A549 (cell line): ENCODE data around the gene XIST. TPM values are rescaled to one million over a fixed set of nuclear protein-coding genes. Genes with fewer than 3 reads are reported as not detected.
A peak's percentile ranks its signal among the peaks of the same experiment; 100 is the strongest.

Experiments
- ATAC-seq, 2 experiments: fragments of 200-7000 bp in 1 of 2; fragments of >200 bp in 1 of 2; cut with Nextera tagmentation in 1 of 2; cut with Tn5 transposase in 1 of 2; 3 replicates each; pipeline versions ENCODE4 v1.8.0 to v1.9.1; 2018 to 2020; ENCODE audit warnings: mild to moderate bottlenecking in 1 of 2, moderate library complexity in 1 of 2
- CTCF ChIA-PET: fragments of 300-600 bp; sonication (Branson Sonifier 250); formaldehyde crosslinking; extraction: SDS; loops from one replicate; lab custom pipeline; 2021; ENCODE audit warnings: antibody characterized with exemption, inconsistent platforms; lab: Yijun Ruan, JAX
- POLR2A ChIA-PET: fragments of 350-600 bp; formaldehyde crosslinking; extraction: SDS; loops from one replicate; lab custom pipeline; 2021; ENCODE audit warnings: antibody characterized with exemption, inconsistent platforms; lab: Yijun Ruan, JAX
- DNase-seq, 2 experiments: peaks; one replicate each; pipeline versions ENCODE4 v3.0.0 to v3.0.0-alpha.2; 2011 to 2016; ENCODE audit warnings: low read depth in 1 of 2, low spot score in 1 of 2
- FAIRE-seq: peaks from 2 replicates; lab custom pipeline; 2011; peaks lifted over from hg19 to GRCh38; lab: Jason Lieb, UNC
- H3K27ac ChIP-seq, 2 experiments: fragments of >200 bp; sonication (Bioruptor Twin); formaldehyde crosslinking; 3 replicates each; pipeline ENCODE4 v1.5.1; 2016 to 2017
- H3K4me1 ChIP-seq: fragments of >200 bp; sonication (Bioruptor Twin); formaldehyde crosslinking; 3 replicates; pipeline ENCODE4 v1.6.1; 2016
- H3K4me2 ChIP-seq: fragments of >200 bp; sonication (Bioruptor Twin); formaldehyde crosslinking; 3 replicates; pipeline ENCODE4 v1.6.1; 2016
- H3K4me3 ChIP-seq: fragments of >200 bp; sonication (Bioruptor Twin); formaldehyde crosslinking; 3 replicates; pipeline ENCODE4 v1.5.1; 2016
- H3K9me3 ChIP-seq: fragments of >200 bp; sonication (Bioruptor Twin); formaldehyde crosslinking; 3 replicates; pipeline ENCODE4 v1.6.1; 2016
- BHLHE40 ChIP-seq: IDR thresholded peaks from 2 replicates; pipeline ENCODE4 v1.6.1; 2012; ENCODE audit warnings: low read depth, low read length, inconsistent platforms
- CEBPB ChIP-seq, 2 experiments: fragments of >200 bp in 1 of 2; sonication (Bioruptor Twin) in 1 of 2; formaldehyde crosslinking in 1 of 2; IDR thresholded peaks; 2 replicates each; pipeline ENCODE4 v1.6.1; 2012 to 2016
- EP300 ChIP-seq, 2 experiments: fragments of >200 bp; sonication (Bioruptor Twin); formaldehyde crosslinking; IDR thresholded peaks; 2 replicates in 1 of 2; 3 replicates in 1 of 2; pipeline ENCODE4 v1.6.1; 2016 to 2017
- FOSL2 ChIP-seq, 2 experiments: fragments of 450-650 bp in 1 of 2; fragments of >200 bp in 1 of 2; sonication (Bioruptor Twin) in 1 of 2; formaldehyde crosslinking; IDR thresholded peaks; 2 replicates each; pipeline versions ENCODE4 v1.5.0 to v1.6.1; 2016 to 2020; ENCODE audit warnings: mild to moderate bottlenecking in 1 of 2, moderate library complexity in 1 of 2
- FOXS1 ChIP-seq: fragments of 250-450 bp; sonication (Bioruptor Pico); IDR thresholded peaks from 2 replicates; pipeline ENCODE4 v1.5.0; 2020; ENCODE audit warnings: mild to moderate bottlenecking, moderate library complexity
- HDAC2 ChIP-seq: fragments of 200-600 bp; sonication (generic); IDR thresholded peaks from 2 replicates; pipeline ENCODE4 v1.6.1; 2016
- HOXA7 ChIP-seq: fragments of 250-450 bp; sonication (Bioruptor Pico); IDR thresholded peaks from 2 replicates; pipeline ENCODE4 v1.5.0; 2020; ENCODE audit warnings: mild to moderate bottlenecking, moderate library complexity
- HOXB5 ChIP-seq: fragments of 250-450 bp; sonication (Bioruptor Pico); IDR thresholded peaks from 2 replicates; pipeline ENCODE4 v1.5.0; 2020; ENCODE audit warnings: mild to moderate bottlenecking, moderate library complexity
- JUNB ChIP-seq: fragments of >200 bp; sonication (Bioruptor Twin); formaldehyde crosslinking; IDR thresholded peaks from 2 replicates; pipeline ENCODE4 v1.6.1; 2016
- MAZ ChIP-seq: fragments of 150-350 bp; IDR thresholded peaks from 2 replicates; pipeline ENCODE4 v1.6.1; 2014; ENCODE audit warnings: antibody characterized with exemption, low read depth, low read length, borderline replicate concordance
- MYC ChIP-seq: IDR thresholded peaks from 2 replicates; pipeline ENCODE4 v1.6.1; 2012; ENCODE audit warnings: mild to moderate bottlenecking, inconsistent platforms, low read length, improper control_type of control experiment, borderline replicate concordance
- PHF8 ChIP-seq: fragments of 200-600 bp; sonication (generic); IDR thresholded peaks from 2 replicates; pipeline ENCODE4 v1.6.1; 2016; ENCODE audit warnings: low read depth, mild to moderate bottlenecking, antibody characterized with exemption, moderate library complexity, borderline replicate concordance
- POLR2A ChIP-seq: IDR thresholded peaks from 2 replicates; pipeline ENCODE4 v1.6.1; 2012; ENCODE audit warnings: mild to moderate bottlenecking, low read length
- RAD21 ChIP-seq, 2 experiments: fragments of >200 bp in 1 of 2; sonication (Bioruptor Twin) in 1 of 2; formaldehyde crosslinking in 1 of 2; IDR thresholded peaks in 1 of 2; conservative IDR thresholded peaks in 1 of 2; 2 replicates in 1 of 2; 3 replicates in 1 of 2; pipeline ENCODE4 v1.6.1; 2012 to 2018; ENCODE audit warnings: inconsistent platforms in 1 of 2
- RCOR1 ChIP-seq: fragments of 150-350 bp; IDR thresholded peaks from 2 replicates; pipeline ENCODE4 v1.6.1; 2014; ENCODE audit warnings: antibody characterized with exemption, low read length, low read depth
- RFX5 ChIP-seq: fragments of 450-650 bp; IDR thresholded peaks from 2 replicates; pipeline ENCODE4 v1.7.1; 2014; ENCODE audit warnings: antibody characterized with exemption, mild to moderate bottlenecking, moderate library complexity
- SMC3 ChIP-seq: fragments of >200 bp; sonication (Bioruptor Twin); formaldehyde crosslinking; IDR thresholded peaks from 3 replicates; pipeline ENCODE4 v1.6.1; 2018; ENCODE audit warnings: inconsistent platforms
- SREBF2 ChIP-seq: fragments of 450-650 bp; IDR thresholded peaks from 2 replicates; pipeline ENCODE4 v1.6.1; 2014; ENCODE audit warnings: mild to moderate bottlenecking, moderate library complexity
- TFCP2L1 ChIP-seq: fragments of 250-450 bp; sonication (Bioruptor Pico); IDR thresholded peaks from 2 replicates; pipeline ENCODE4 v1.5.0; 2021; ENCODE audit warnings: mild to moderate bottlenecking
- ZC3H11A ChIP-seq: fragments of 450-650 bp; IDR thresholded peaks from 2 replicates; pipeline ENCODE4 v1.6.1; 2014; ENCODE audit warnings: antibody characterized with exemption, mild to moderate bottlenecking
- WGBS: methylation state at CpG from one replicate; pipeline ENCODE4 v1.1.6; 2017; ENCODE audit errors: missing lambda C conversion rate; 5-methylcytosine and 5-hydroxymethylcytosine counted together
- polyA plus RNA-seq, 4 experiments: library from polyadenylated mRNA; depleted of rRNA in 3 of 4; stranded (reverse); fragments of >200 nt; fragmentation: RNase III in 1 of 4; extraction: RNeasy Plus Mini Kit Qiagen cat#74134 plus additional on column Dnase treatment in 1 of 4; gene quantifications; 2 replicates in 3 of 4; 3 replicates in 1 of 4; pipeline ENCODE4 v1.2.3, GENCODE V29; 2011 to 2017
- TF ChIP-seq, protein P1 (sequence below): fragments of 250-450 bp; sonication (Bioruptor Pico); IDR thresholded peaks from 2 replicates; pipeline ENCODE4 v1.5.0; 2021; ENCODE audit warnings: mild to moderate bottlenecking, moderate library complexity, borderline replicate concordance
- TF ChIP-seq, protein P2 (sequence below): fragments of >200 bp; sonication (Bioruptor Twin); formaldehyde crosslinking; IDR thresholded peaks from 2 replicates; pipeline ENCODE4 v1.6.1; 2016
- TF ChIP-seq, protein P3 (sequence below): fragments of >200 bp; sonication (Bioruptor Twin); formaldehyde crosslinking; IDR thresholded peaks from 3 replicates; pipeline ENCODE4 v1.5.1; 2016
- TF ChIP-seq, protein P4 (sequence below): IDR thresholded peaks from 2 replicates; pipeline ENCODE4 v1.6.1; 2012
- TF ChIP-seq, protein P5 (sequence below): fragments of >200 bp; sonication (Bioruptor Twin); formaldehyde crosslinking; IDR thresholded peaks from 3 replicates; pipeline ENCODE4 v1.6.1; 2016

Gene XIST
- polyA plus RNA-seq, 2 of the 4 experiments (the other 2 are of a cell fraction): 0.19 TPM; not detected in 1

DNA sequence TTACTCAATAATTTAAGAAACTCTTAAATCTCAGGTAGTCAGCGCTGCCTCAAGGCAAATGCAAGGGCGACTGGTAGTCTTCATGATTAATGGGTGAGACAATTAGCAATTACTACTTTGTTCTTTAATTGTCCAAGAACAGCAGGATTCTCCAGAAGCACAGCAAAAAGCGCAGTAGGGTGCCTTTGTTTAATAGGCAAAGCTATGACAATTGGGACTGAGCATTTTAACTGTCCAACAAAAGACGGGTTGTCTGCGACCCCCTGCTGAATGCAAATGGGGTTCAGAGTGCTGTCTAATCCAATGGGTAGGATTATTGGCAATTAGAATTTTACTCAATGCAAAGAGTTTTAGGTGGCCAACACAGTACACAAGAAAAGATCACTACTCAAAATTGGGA is 3.4 kb downstream of the XIST start:
- CTCF ChIA-PET: no interaction called here
- Histone ChIP-seq H3K4me1 (no peaks in the 10 kb centered on the region), H3K27ac (no peak overlapping the region), H3K4me3 (no peak overlapping the region)
- peak; percentile 28 for FAIRE-seq
- no peak for ATAC-seq
- POLR2A ChIA-PET: no interaction called here
- TF ChIP-seq ZC3H11A: no peak
- TF ChIP-seq JUNB: no peak
- no peak for TF ChIP-seq FOSL2 (IDR thresholded peaks at IDR 0.05)
- TF ChIP-seq FOSL2 (CRISPR knock-in tag; IDR thresholded peaks at IDR 0.05): no peak
- TF ChIP-seq MAZ: no peak
- no peak for TF ChIP-seq RCOR1
- TF ChIP-seq HOXB5: no peak
- TF ChIP-seq RAD21 (conservative IDR thresholded peaks at IDR 0.05 in 1 of 2, IDR thresholded peaks at IDR 0.05 in 1 of 2): no peak
- TF ChIP-seq TFCP2L1 (CRISPR knock-in tag): no peak
- no peak for TF ChIP-seq SREBF2
- TF ChIP-seq RFX5: no peak
- no peak for TF ChIP-seq POLR2A
- TF ChIP-seq HOXA7 (CRISPR knock-in tag): no peak
- TF ChIP-seq SMC3: no peak
- no peak for TF ChIP-seq HDAC2
- no peak for TF ChIP-seq EP300 (IDR thresholded peaks at IDR 0.05)
- TF ChIP-seq, protein P1, sequence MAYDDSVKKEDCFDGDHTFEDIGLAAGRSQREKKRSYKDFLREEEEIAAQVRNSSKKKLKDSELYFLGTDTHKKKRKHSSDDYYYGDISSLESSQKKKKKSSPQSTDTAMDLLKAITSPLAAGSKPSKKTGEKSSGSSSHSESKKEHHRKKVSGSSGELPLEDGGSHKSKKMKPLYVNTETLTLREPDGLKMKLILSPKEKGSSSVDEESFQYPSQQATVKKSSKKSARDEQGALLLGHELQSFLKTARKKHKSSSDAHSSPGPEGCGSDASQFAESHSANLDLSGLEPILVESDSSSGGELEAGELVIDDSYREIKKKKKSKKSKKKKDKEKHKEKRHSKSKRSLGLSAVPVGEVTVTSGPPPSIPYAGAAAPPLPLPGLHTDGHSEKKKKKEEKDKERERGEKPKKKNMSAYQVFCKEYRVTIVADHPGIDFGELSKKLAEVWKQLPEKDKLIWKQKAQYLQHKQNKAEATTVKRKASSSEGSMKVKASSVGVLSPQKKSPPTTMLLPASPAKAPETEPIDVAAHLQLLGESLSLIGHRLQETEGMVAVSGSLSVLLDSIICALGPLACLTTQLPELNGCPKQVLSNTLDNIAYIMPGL (CRISPR knock-in tag): no peak
- TF ChIP-seq PHF8: no peak
- TF ChIP-seq FOXS1: no peak
- TF ChIP-seq, all 56 proteins: peak for 0
- no peaks in the 10 kb centered on the region for H3K9me3 ChIP-seq
- whole genome bisulfite sequencing: 10% methylated on average over 5 of the region's 5 CpGs
- no peak overlapping the region for H3K4me2 ChIP-seq
- DNase-seq: no peak

DNA sequence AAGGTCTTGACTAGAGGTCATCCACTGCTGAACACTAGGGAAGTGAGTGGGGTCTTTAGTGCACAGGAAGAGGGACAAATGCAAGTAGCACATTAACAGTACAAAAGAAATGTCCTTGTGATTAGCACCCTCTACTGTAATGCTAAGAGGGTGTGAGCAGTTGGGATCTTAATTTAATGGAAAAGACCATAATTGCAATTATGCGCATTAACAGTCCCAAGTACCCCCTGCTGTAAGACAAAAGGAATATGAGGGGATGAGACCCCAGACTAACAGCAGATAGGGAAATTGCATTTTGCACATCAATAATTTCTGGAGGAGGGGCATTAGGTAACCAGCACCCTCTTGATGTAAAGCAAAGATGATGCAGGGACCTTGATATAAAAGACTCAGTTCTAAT is 4.5 kb downstream of the XIST start:
- Histone ChIP-seq H3K4me3 (no peak overlapping the region), H3K4me1 (no peaks in the 10 kb centered on the region), H3K4me2 (no peak overlapping the region), H3K9me3 (no peaks in the 10 kb centered on the region), H3K27ac (no peak overlapping the region)
- TF ChIP-seq, protein P2, sequence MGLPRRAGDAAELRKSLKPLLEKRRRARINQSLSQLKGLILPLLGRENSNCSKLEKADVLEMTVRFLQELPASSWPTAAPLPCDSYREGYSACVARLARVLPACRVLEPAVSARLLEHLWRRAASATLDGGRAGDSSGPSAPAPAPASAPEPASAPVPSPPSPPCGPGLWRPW: no peak
- TF ChIP-seq MYC: no peak
- TF ChIP-seq FOXS1: no peak
- TF ChIP-seq, protein P3, sequence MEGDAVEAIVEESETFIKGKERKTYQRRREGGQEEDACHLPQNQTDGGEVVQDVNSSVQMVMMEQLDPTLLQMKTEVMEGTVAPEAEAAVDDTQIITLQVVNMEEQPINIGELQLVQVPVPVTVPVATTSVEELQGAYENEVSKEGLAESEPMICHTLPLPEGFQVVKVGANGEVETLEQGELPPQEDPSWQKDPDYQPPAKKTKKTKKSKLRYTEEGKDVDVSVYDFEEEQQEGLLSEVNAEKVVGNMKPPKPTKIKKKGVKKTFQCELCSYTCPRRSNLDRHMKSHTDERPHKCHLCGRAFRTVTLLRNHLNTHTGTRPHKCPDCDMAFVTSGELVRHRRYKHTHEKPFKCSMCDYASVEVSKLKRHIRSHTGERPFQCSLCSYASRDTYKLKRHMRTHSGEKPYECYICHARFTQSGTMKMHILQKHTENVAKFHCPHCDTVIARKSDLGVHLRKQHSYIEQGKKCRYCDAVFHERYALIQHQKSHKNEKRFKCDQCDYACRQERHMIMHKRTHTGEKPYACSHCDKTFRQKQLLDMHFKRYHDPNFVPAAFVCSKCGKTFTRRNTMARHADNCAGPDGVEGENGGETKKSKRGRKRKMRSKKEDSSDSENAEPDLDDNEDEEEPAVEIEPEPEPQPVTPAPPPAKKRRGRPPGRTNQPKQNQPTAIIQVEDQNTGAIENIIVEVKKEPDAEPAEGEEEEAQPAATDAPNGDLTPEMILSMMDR: no peak
- WGBS: 88% methylated on average over 1 of the region's 1 CpG
- CTCF ChIA-PET: no interaction called here
- no peak for ATAC-seq
- POLR2A ChIA-PET: no interaction called here
- DNase-seq: no peak
- no peak for FAIRE-seq

DNA sequence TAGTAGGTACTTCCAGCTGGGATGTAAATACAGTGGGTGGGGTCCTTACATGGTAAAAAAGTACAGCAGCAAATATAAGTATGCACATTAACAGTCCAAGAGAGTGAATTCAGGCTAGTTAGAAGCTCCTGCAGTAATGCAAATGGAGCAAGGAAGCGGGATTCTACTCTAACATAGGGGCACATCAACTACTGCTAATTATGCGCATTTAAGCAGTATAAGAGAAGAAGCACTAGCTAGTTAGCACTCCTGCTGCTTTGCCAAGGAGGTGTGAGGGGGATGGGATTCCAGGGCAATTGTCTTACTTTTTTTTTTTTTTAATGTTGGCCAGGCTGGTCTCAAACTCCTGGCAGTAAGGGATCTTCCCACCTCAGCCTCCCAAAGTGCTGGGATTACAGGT is 5.4 kb downstream of the XIST start:
- POLR2A ChIA-PET: no interaction called here
- DNase-seq (no peak), FAIRE-seq (no peak), ATAC-seq (no peak)
- no peak overlapping the region for H3K27ac ChIP-seq
- WGBS: 48% methylated on average over 2 of the region's 2 CpGs
- TF ChIP-seq BHLHE40: no peak
- TF ChIP-seq, protein P4, sequence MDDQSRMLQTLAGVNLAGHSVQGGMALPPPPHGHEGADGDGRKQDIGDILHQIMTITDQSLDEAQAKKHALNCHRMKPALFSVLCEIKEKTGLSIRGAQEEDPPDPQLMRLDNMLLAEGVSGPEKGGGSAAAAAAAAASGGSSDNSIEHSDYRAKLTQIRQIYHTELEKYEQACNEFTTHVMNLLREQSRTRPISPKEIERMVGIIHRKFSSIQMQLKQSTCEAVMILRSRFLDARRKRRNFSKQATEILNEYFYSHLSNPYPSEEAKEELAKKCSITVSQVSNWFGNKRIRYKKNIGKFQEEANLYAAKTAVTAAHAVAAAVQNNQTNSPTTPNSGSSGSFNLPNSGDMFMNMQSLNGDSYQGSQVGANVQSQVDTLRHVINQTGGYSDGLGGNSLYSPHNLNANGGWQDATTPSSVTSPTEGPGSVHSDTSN: no peak
- no peak for TF ChIP-seq PHF8
- TF ChIP-seq, protein P5, sequence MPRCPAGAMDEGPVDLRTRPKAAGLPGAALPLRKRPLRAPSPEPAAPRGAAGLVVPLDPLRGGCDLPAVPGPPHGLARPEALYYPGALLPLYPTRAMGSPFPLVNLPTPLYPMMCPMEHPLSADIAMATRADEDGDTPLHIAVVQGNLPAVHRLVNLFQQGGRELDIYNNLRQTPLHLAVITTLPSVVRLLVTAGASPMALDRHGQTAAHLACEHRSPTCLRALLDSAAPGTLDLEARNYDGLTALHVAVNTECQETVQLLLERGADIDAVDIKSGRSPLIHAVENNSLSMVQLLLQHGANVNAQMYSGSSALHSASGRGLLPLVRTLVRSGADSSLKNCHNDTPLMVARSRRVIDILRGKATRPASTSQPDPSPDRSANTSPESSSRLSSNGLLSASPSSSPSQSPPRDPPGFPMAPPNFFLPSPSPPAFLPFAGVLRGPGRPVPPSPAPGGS: no peak
- no peak for TF ChIP-seq POLR2A
- no peak for TF ChIP-seq EP300 (IDR thresholded peaks at IDR 0.05)
- TF ChIP-seq CEBPB (IDR thresholded peaks at IDR 0.05): no peak
- H3K4me2 ChIP-seq: no peak overlapping the region
- no peaks in the 10 kb centered on the region for H3K9me3 ChIP-seq
- H3K4me3 ChIP-seq: no peak overlapping the region
- CTCF ChIA-PET: no interaction called here
- H3K4me1 ChIP-seq: no peaks in the 10 kb centered on the region
